GM19468 (cell line): Measurements from ENCODE around the gene PRSS50.

Experiments used
- ATAC-seq: cut with Tn5 transposase; IDR thresholded peaks from one replicate; pipeline ENCODE4 v1.9.1; 2021; ENCODE audit warnings: mild to moderate bottlenecking, moderate library complexity, moderate number of reproducible peaks; ENCODE audit not compliant: unreplicated experiment; ENCODE audit errors: extremely low read depth

The PRSS50 gene

DNA sequence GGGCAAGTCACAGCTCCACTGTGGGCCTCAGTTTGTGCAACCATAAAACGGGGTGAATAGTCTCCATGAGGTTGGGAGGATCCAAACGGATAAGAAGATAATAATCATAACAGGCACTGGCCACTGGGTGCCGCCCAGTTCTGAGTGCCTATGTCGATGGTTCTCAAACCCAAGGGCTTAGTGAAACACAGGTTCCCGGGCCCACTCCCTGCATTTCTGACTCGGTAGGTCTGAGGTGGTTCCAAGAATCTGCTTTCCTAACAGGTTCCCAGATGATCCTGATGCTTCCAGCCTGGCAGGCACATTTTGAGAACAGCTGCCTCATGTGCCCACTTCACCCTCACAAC lies 45.3 kb downstream of the PRSS50 start:
- no peak for ATAC-seq

DNA sequence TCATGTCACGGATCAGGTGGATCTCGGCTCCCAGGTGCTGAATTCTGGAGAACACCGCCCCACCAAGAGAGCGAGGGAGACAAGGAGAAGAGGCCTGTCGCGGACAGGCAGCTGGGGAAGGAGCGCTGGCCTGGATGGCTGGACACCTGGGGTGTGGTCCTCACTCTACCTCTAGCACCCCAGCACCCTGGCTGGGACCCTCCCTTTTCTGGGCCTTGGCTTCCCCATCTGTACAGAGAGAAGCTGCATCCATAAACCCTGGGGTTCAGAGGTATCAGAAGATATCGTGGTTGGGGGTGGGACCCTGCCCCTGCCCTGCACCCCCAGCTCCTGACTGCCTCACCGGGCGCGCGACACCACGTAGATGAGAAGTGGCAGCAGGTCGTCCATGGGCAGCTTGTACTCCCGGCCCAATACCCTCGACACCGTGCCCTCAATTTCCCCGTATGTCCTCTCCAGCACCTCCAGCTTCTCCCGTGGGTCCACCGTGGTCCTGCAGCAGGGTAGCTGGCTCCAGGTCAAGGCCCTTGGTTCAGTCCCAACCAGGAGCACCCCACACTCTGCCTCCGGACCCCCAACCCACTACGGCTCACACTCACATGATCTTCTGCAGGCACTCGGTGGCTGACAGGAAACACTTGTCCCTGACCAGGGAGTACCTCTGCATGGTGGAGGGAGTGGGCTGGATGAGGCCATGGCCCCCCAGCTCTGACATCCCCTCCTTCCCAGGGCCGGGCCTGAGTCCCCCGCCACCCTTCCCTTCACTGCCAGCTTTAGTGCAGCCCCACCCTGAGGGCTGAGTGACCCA lies 45.9 kb downstream of the PRSS50 start:
- ATAC-seq: no peak

DNA sequence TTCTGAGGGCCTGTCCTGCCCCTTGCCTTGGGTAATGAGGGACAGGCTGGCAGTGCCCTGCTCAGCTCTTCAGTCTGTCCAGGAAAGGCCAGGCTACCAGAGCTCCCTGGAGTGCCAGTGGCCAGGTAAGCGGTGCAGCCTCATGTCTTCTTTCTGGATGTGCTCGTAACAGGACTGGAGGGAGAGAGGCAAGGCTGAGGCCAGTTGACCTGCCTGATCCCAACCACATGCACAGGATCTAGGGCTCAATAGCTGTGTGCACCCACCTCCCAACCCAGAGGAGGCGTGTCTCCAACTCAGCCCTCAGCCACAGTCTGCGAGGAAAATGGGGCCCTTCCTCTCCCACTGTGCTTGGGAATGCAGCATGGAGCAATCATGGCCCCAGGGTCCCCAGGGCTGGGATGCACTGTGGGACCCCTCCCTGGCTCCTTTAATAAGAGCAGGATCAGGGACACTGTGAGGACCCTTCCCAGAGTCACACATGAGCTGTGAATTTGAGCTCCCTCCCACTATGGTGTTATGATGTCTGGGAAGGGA lies 46.7 kb downstream of the PRSS50 start:
- no peak for ATAC-seq

DNA sequence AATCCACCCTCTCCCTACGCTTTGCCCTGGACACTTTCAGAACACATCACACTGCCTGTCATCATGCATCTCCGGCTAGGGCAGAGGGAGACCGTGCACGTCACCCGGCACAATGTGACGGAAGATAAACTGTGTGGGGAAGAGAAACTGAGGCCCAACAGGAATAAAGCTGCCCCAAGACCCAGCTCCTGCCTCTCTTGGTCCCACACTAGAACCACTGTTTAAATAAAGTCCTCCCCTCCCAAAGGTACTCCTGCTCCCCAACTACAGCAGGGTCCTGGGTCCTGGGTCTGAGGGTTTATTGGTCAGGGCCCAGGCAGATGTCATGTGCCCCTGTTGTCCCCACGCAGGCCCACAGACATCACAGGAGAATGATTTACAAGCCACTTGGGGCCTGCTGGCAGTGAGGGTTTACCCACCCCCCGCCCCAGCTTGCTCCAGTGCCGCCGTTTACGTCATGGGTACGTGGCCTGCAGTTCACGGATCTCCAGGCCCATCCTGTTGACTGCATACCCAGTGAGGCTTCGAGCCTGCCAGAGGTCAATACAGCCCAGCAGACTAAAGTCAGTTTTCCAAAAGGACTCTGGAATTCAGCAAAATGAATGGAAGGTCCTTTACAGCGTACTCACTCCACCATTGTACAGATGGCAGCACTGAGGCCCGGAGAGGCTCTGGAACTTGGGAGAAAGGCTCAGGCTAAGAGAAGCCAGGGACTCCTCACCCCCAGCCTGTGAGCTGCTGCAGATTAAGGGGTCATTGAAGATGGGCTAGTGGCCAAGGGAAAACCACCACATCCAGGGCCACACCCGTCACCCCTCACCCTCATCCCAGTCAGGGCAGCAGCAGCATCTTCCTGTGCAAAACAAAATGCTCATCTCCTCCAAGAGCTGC lies 47.4 kb downstream of the PRSS50 start:
- ATAC-seq: no peak

DNA sequence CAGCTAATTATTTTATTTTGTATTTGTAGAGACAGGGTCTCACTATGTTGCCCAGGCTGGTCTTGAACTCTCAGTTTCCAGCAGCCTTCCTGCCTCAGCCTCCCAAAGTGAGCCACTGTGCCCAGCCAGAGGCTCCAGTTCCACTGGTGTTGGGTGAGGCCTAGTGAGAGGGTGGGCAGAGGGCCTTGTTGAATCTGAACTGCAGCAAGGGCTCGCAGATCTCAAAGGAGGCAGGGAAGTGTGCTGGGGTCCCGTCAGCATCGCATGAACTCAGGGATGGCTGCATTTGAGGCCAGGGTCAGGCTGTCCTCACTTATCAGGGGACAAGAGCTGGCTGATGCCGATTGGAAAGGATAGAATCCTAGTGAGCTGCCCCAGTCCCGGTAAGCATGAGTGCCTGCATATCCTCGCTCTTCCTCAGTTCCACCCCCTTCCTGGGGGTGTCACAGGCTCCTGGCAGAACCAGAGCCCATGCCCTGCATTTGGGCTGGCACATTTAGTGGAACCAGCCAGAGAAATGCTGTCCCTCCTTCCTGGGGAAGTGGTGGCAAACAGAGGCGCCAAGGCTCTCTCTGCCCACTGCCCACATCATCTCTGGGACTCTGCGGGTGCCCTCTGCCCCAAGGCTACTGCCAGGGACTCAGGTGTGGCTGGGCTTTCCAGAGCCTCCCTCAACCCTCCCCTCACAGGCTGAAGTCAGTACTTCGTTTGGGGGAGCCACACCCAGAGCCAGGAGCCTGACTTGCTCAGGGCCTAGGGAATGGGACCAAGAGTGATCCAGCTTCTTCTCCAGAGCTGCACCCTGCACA lies 48.3 kb downstream of the PRSS50 start:
- ATAC-seq: no peak

DNA sequence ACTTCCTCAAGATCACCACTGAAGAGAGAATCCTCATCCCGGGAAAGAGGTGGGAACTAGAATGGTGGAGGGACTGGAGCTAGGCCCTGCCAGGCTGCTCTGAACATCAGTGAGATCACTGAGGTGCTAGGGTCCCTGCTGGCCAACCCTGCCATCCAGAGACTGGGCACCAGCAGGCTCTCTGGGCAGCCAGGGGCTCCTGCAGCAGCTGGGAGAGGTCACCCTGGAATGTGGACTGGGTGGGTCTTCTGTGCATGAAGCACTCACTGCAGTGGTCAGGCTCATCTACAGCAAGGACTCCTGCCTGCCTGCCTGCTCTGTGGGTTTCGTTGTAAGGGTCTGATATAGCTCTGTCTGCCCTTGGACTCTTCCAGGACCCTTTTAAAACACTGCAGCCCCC lies 49.1 kb downstream of the PRSS50 start:
- ATAC-seq: no peak

DNA sequence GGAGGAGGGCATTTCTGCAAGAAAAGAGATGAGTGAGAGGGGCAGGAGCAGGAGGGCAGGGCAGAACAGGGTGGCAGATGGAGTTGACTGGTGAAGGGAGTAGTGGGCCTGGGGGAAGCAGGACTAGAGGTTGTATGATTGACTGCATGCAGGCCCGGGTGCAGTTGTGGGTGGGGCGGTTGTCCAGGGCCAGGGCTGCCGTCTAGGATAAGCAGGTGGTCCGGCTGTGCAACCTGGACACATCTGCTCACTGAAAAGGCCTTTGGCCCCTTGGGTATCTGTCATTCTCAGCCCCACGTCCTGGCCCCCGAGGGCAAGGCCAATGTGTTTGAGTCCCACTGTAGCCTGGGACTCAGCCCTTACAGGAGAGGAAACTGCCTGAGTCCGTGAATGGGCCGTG lies 49.6 kb downstream of the PRSS50 start:
- ATAC-seq: no peak

DNA sequence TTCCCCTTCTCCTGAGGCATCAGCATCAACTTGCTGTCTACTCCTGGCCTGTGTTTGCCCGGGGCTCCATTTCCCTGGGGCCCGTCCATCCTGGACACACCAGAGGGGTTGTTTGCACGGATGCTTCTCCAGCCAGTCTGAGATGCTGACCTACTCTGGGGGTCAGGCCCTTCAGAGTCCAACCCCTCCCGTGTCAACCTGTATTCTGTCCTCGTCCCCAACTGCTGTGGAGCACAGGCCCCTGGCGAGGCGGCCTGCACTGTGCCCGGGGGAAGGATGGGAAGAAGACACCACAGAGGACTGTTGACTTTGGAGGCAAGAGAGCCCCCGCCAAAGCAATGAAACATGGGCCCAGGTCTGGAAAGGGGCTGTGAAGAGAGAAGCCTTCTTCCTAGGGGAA lies 50.0 kb downstream of the PRSS50 start:
- no peak for ATAC-seq

DNA sequence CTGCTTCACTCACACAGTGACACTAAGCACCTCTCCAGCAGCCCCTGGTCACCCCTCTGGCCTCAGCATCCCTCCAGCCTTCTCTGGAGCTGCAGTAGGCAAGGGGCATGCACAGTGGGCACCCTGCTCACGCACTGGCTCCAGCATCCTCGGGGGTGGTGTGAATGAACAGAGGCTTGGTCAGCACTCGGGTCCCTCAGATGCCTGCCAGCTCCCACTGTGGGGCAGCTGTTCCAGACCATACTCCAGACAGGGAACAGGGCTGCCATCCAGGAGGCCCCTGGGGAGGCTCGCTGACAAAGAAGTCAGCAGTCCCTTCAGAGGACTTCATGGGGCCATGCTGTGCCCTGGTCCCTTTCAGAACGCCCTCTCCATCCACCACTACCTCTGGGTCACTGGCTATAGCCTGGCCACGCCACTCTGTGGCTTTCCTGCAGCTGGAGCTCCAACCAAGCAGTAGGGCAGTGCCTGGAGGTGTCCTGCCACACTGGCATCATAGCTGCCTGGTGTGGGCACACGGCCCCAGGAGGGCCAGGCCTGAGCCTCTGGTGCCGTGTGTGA lies 50.5 kb downstream of the PRSS50 start:
- ATAC-seq: no peak

DNA sequence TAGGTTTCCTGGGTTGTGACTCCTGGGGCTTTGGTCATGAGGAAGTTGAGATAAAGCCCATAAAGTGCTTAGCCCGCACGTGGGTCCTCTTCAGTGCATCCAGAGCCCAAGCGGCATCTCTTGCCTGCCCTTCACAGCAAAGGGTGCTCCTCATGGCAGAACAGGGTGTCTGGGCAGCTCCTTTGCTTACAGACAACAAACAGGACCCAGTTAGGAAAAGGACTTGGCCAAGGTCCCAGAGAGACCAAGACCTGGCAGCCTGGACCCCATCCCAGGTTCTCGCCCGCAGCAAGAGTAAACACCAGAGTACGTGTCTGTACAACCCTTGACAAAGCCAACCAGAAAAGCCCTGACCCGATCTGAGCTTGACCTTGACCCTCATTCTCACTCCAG lies 51.2 kb downstream of the PRSS50 start:
- ATAC-seq: no peak

DNA sequence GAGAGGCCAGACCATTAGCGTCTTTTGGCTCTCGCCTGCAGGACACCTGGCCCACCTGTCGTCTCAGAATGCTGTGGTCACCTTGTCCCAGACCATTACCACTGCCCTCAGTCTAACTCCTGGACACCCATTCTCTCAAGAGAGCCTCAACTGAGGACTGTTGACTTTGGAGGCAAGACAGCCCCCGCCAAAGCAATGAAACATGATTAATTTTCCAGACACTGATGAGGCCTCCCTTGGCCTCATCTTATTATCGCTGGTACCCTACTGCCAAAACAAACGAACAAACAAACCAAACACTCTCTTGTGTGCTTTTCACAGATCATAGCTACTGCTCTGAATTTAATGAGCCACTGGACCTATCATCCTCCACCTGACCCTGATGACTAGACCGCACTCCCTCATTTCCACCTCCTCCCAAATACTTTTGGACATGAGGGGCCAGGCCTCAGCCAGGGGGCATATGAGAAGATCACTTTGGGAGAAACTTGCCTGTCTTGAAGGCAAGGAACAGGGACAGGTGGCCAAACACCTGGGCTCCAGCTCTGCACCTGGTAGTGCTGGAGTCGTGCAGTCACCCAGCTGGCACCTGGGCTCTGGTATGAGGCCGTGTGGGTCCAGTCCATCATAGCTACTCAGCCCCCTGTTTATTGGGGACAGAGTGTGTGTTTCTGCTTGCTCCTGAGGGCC lies 51.8 kb downstream of the PRSS50 start:
- no peak for ATAC-seq

DNA sequence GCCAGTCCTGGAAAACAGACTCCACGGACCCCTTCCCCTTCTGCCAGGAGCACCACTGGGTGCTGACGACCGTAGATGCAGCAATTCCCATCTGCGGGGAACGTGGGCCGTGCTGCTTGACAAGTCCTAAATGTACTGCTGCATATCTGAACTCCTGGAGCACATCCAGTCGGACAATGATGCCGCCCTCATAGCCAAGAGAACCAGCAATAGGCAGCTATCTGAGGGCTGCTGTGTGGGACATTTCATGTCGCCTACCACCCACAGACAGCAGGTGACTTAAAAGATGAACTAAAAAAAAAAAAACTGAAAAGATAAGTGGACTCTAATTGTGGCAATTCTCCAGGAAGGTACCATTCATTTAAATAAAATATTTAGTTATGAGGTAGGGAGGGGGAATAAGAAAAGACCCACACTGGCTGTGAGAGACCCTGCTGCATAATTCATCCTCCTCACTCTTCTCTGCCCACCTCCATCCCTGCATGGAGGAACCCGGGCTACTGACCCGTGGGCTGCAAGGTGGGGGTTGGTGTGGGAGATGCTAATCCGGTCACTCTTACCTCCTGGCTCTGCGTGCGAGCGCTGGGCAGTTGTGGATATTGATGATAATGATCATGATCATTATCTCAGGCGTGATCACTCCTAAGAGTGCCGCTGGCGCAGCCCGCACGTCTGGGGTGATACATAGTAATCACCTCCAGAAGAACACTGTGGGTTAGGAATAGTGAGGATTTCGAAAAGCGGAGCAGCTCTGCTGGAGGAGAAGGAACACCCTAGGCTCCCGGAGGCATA lies 52.5 kb downstream of the PRSS50 start:
- no peak for ATAC-seq

DNA sequence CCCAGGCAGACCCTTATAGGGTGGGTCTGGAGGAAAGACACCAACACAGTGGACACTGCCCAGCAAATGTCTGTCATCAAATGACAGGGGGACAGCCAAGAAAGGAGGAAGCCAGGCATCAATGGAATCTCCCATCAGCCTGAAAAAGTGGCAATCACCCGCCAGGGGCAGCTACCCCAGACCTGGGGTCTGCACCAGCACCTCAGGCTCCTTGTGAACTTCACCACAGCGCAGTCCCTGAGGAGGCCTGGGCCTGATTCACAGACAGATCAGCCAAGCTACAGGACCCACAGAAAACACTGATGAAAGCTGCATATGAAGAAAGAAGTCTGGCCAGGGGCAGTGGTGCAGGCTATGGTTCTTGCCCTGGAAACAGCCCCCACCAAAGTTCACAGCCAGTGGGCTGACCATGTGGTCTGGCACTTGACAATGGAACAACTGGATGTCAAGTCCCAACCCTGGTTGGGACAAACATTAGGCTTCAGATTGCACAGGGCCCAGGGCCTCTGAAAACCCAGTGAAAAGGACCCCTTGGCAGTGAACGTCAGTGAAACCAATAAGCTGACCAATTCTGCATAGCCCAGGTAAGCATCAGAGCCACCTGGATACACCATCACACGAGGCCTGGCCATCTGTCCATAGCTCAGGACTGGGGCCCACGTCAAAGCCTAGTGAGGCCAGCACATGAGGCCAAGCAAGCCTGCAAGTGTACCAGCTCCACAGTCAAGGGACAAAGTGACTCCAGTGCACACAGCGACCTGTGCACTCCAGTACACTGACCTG lies 53.3 kb downstream of the PRSS50 start:
- no peak for ATAC-seq

DNA sequence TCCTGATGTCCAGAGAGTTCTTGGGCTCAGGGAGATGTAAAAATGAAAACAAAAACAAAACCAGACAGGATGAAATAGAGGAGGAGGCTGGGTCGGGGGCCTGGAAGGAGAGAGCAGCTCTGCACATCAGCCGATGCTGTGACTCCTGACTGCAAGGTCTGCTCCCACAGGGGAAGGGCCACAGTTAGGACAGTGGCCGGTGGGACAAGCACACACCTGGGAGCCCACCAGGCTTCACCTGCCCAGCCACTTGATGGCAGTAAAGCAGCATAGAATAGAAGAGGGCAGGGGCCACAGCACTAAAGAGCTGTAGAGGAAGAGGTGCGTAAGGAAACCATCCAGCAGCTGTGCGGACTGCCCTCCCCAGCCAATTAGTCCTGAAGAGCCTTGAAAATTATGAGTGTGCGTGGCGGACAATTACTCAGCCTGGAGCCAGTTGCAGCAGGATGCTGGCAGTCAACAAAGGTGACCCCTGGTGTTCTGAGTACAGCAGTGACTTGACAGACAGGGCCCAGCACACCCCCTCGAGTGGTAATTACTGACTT lies 54.0 kb downstream of the PRSS50 start:
- ATAC-seq: no peak

DNA sequence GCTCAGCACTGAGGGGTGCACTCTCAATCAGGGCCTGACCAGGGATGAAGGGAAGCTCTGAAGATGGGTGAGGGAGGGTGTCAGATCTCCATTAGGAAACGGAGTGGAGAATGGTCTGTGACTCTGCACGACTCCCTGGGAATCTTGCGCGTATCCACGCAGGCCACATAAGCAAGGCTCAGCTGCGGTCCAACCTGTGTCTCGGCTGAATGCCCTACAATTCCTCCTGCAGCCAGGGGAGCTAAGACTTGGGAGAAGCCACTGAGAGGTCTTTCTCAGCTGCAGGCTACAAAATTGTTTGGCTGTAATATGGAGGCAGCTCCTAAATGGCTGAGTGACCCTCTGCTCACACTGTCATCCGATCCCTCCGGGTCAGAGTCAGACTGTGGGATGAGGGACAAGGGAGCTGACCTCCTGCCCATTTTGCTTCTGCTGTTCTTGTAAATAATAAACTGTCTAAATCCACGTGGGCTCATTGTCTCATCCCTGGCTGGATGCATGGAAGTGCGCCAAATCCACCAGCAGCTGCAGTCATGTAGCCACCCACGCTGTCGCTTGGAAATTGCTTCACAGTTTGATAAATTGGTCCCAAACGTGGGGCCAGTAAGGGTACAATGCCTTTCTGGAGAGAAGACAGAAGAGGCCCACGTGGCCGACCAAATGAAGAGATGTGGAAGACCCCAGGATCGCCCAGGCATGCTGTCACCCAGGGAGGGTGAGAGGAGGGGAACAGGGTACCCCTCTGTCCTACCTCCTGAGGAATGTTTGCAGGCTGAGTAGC lies 54.7 kb downstream of the PRSS50 start:
- ATAC-seq: no peak
